AG09309 (cell line): ENCODE measurements around the gene CCT7.
"Not testable (repeated sequence)": the region's sequence is repeated elsewhere in the genome, so short reads cannot be mapped to it uniquely, and the experiment has no call there.

ENCODE experiments used
- DNase-seq: peaks from one replicate; pipeline ENCODE4 v3.0.0-alpha.2; 2010; ENCODE audit warnings: low read depth
- H3K4me3 ChIP-seq: 2 replicates; pipeline ENCODE4 v1.5.1; 2011; ENCODE audit warnings: mild to moderate bottlenecking, low read depth, low read length, moderate library complexity; ENCODE audit not compliant: control insufficient read depth
- TF ChIP-seq, protein P1 (sequence below): IDR thresholded peaks from 2 replicates; pipeline ENCODE4 v1.5.1; 2011; ENCODE audit warnings: mild to moderate bottlenecking, low read depth, low read length, inconsistent platforms; ENCODE audit not compliant: insufficient read depth, control insufficient read depth; ENCODE audit errors: missing control alignments

CCT7 gene

DNA sequence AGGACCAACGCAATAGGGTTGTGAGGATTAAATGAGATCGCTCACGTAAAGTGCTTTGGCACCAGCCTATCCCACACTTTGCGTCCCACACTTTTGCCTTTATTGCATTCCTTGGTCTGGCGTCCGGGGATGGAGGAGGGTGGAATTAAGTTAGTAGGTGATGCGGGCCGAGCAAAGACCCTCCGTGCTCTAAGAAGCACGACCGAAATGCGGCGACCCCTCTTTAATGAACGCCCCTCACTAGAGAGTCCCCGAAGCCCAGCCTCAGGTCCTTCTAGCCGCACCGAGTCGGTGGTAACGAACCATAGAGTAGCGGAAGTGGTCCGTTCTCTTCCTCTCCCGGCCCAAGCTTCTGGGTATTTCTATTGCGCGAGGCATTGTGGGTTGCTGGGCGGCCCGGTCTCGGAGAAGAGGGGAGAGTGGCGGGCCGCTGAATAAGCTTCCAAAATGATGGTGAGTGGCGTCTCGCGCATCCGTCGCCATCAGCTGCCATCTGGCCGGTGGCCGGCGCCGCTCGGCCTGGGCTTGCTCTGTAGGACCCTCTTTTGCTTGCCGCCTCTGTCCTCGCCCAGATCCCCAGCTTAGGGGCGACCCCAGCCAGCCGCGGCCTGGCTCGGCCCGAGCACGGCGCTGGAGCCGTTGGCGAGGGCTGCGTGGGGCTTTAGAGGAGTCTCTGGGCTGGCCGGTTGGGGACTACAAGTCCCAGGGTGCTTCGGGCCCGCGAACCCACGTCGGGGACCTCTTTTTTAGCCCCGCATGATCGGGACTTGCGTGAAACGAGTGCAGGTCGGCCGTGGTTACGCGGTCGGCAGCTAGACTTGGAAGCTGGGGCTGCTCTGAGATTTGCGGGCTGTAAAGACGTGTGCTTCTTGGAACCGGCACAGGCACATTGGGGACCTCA is at the start of gene CCT7:
TSS of gene CCT7 (plus strand) at position 377 of the 901 bp plus-strand sequence. CDS start at position 448, 71 bp downstream.
- peak within 1 kb of the TSS; percentile 83 for H3K4me3 ChIP-seq
- peak; percentile 61 for DNase-seq
- TF ChIP-seq, protein P1, sequence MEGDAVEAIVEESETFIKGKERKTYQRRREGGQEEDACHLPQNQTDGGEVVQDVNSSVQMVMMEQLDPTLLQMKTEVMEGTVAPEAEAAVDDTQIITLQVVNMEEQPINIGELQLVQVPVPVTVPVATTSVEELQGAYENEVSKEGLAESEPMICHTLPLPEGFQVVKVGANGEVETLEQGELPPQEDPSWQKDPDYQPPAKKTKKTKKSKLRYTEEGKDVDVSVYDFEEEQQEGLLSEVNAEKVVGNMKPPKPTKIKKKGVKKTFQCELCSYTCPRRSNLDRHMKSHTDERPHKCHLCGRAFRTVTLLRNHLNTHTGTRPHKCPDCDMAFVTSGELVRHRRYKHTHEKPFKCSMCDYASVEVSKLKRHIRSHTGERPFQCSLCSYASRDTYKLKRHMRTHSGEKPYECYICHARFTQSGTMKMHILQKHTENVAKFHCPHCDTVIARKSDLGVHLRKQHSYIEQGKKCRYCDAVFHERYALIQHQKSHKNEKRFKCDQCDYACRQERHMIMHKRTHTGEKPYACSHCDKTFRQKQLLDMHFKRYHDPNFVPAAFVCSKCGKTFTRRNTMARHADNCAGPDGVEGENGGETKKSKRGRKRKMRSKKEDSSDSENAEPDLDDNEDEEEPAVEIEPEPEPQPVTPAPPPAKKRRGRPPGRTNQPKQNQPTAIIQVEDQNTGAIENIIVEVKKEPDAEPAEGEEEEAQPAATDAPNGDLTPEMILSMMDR = no peak

DNA sequence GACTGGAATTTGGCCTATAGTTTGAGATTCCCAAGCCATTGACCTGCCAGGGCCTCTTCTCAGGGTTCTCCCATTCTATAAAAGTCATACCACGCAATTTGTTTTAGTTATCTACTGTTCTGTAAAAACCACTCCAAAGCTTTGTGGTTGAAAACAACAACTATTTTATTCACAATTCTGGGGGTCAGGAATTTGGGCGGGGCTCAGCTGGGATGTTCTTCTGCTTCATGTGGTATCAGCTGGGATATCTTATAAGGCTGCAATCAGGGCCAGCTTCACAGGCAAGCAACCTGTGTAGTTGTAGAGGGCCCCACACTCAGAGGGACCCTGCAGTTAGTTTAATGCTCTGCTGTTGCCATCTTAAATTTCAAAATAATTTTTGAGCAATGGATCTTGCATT is 48.1 kb upstream of the CCT7 start:
- H3K4me3 ChIP-seq = no peak overlapping the region
- no peak for DNase-seq
- TF ChIP-seq, protein P1 = no peak

DNA sequence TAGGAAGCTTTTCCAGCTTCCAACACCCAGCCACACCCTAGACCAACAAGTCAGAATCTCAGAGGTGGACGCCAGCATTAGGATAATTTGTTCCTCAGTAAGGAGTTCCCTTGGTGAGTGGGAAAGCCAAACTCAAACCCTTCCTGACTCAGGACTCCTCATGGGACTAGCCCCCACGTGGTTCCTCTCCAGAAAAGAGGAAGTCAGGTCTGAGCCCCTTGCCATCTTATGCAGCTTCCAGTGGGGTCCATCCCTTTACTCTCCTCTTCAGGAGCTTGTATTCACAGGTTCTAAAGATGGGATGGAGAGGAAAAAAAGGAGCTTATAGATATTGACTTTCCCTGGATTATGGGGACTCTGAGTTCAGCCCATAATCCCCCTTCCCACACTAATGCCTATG is 46.6 kb upstream of the CCT7 start:
- TF ChIP-seq, protein P1 = no peak
- H3K4me3 ChIP-seq = no peak overlapping the region
- DNase-seq = no peak

DNA sequence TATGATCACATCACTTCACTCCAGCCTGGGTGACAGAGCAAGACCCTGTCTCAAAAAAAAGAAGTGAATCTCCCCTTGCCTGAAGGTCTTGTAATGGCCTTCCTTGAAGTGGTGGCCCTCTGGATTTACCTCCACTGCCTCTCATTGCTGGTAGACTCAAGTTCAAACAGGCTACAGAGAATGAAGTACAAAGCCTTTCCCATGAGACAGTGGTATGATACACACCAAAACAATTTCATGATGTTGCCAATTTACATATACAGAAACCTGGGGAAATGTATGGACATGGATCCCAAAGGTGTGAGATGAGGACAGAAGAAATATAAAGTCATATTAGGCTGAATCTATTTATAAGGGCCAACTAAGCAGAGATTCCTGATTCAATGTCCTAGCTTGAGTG is 36.5 kb upstream of the CCT7 start:
- DNase-seq = no peak
- TF ChIP-seq, protein P1 = no peak
- no peak overlapping the region for H3K4me3 ChIP-seq

DNA sequence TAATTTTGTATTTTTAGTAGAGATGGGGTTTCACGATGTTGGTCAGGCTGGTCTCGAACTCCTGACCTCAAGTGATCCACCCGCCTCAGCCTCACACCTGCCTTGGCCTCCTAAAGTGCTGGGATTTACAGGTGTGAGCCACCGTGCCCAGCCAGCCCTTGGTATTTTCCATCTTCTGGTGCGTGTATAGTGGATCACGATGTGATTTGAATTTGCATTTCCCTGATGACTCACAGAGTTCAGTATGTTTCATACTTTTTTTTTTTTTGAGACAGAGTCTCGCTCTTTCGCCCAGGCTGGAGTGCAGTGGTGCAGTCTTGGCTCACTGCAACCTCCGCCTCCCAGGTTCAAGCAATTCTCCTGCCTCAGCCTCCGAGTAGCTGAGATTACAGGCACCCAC is 33.8 kb upstream of the CCT7 start:
- not testable (repeated sequence) for DNase-seq, H3K4me3 ChIP-seq

DNA sequence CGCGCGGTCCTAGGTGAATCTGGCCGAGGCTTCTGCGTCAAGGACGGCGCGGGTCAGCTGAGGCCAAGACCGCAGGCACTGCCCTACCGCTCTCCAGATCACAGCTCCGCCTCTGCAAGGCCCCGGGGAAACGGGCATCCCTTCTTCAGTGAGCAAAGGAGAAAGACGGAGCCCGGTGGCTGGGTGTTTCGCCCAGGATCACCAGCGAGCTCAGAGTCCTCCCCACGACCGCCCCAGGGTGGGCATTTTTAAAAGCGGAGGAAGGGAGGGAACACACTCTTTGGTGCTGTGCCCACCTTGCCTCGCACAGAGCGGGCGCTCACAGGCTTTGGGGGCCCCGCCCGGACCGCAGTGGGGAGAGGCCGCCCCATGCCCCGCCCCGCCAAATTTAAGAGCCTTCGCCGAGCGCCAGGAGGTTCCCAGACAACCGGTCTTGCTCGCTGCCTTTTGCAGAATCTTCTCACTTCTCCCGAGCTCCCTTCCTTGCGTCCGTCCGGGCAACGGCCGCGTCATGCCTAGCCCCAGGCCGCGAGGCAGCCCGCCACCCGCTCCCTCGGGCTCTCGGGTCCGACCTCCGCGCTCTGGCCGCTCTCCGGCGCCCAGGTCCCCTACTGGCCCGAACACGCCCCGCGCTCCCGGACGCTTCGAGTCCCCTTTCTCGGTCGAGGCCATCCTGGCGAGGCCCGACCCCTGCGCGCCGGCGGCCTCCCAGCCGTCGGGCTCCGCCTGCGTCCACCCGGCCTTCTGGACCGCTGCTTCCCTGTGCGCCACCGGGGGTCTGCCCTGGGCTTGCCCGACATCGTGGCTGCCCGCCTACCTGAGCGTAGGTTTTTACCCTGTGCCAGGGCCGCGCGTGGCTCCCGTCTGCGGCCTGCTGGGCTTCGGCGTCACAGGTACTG is 31.7 kb upstream of the CCT7 start, which contains the start of gene NOTO:
TSS of gene NOTO (plus strand) at position 419 of the 899 bp plus-strand sequence. CDS start at position 512, 93 bp downstream.
- peak within 1 kb of the TSS; percentile 16 for H3K4me3 ChIP-seq
- DNase-seq = no peak
- TF ChIP-seq, protein P1 = no peak
